Dedifferentiated amniotic fluid mesenchymal stem cell (primary cell): ENCODE results near the gene CTTNBP2.

ENCODE experiments used
- DNase-seq: peaks from one replicate; pipeline ENCODE4 v3.0.0-alpha.2; 2016; ENCODE audit errors: extremely low spot score

The CTTNBP2 gene

DNA sequence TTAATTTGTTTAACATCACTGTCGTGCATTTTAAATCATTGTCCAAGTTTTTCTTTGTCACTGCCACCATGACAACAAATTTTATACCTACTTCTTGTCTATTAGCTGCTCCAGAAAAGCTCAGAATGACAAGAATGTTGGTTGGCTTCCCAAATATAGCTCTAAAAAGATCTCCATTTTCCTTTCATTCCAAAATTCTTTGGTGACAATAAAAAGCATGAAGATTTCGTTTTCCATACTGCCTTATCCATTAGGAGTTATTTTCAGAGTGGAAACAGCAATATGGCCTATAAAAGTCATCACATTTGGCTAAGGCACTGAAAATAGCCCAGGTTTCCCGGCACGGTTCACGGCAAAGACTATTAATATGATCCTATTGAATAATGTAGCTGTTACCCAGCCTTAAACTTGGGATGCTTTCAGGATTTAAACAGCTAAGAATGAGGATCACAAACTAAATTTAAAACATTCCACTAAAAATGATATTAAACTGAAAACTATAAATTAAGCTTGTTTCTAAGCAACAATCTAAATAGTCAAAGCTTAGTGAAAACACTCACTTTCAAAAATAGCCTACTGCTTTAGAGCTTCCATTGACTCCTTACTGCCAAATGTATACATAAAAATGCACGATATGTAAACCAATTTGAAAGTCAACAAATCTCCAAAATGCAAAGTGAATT, 2.7 kb downstream of the CTTNBP2 start:
- DNase-seq, result no peak

GRCh38 chr7:117869374-117869773, 3.9 kb downstream of the CTTNBP2 start:
- no peak for DNase-seq

GRCh38 chr7:117863618-117864017, 9.6 kb downstream of the CTTNBP2 start:
- no peak for DNase-seq

- no peak for DNase-seq
These were observed 10.9 kb downstream of the CTTNBP2 start for GRCh38 chr7:117862378-117862777.

- DNase-seq, result no peak
These were observed 13.9 kb downstream of the CTTNBP2 start for GRCh38 chr7:117859246-117859812.

- DNase-seq, result no peak
These were observed 14.5 kb downstream of the CTTNBP2 start for GRCh38 chr7:117858712-117859111.

DNA sequence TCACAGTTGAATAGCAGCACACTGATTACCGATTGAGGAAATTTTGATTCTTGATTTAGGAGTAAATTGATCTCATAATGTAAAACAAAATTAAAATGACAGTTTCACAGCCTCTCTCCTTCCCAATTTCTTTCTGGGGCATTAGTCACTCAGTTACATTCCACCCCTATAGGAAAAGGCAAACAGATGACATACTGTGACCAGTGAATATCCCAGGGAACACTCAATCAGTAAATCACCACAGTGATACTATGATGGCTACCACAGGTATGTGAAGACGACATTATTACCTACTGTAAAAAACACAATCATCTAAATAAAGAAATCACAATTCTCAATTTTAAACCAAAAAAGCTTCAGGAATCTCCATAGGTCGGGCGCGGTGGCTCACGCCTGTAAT, 15.5 kb downstream of the CTTNBP2 start:
- DNase-seq, result no peak

- DNase-seq, result no peak
These were observed 17.0 kb downstream of the CTTNBP2 start for GRCh38 chr7:117856196-117856595.

DNA sequence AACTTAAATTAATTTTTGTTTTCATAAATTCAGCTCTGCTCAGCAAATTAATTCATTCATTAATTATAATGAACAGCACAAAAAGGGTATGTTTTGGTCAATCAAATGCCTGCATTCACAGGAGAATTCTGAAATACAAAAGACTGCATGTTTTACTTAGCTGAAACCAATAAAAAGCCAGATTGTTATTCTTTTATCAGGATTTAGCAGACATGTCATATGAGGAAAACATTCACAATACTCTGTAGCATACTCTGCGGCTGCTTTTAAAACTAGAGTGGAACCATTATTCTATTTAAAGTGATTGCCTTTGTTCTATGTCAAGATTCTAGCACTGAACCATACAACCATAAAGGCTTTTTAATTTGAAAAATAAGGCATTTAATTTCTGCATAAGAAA, 19.1 kb downstream of the CTTNBP2 start:
- DNase-seq, result no peak

DNA sequence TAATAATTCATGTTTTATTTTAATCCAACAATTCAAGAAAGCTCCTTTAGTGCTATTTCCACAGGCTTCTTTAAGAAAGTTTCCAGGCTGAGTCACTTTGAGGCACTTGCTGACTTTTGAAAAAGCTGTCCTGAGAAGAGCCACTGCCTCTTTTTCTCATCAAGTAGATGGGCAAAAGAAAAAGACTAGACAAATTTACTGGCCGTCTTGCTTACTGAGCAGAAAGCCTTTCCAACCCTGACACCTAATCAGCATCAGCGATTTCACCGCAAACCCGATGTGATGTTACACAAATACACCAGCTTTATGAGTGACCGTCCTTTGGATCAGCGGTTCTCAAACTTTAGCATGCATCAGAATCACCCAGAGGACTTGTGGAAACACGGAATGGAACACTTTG, 24.3 kb downstream of the CTTNBP2 start:
- no peak for DNase-seq

DNA sequence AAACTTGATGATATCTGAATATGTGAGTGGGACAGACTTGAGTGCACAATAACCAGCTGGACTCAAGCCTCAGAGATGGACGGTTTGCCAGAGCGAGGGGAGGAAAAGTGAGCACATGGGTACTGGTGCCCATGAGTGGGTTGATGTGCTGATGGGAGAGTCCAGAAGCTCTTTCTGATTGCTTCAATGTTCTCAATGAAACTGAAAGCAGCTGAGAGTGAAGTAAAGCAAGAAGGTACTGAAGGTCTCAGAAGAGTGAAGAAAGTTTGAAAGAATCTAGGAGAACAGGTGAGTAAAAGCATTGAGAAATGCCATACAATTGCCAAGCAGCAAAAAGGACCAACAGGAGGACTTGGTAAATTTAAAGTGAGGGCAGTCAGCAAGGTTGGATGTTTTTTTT, 28.6 kb downstream of the CTTNBP2 start:
- no peak for DNase-seq

DNA sequence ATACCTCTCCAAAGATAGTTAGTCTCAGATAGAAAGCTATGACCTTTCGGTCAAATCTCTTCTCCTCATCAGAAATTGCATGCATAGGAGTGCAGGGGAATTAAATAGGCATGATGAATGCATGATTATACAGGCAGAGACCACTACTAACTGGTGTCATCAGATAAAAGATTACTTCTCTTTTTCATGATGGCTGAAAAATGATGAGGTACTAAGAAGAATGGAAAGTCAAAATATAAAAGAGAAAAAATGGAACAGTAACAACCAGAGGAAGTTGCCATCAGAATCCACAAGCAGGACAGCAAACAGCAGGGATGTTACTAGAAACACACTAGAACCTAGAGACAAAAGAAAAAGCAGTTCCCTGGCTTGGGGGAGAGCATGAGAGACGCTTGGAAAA, 31.6 kb downstream of the CTTNBP2 start:
- DNase-seq, result no peak

GRCh38 chr7:117841011-117841410, 32.2 kb downstream of the CTTNBP2 start:
- no peak for DNase-seq

DNA sequence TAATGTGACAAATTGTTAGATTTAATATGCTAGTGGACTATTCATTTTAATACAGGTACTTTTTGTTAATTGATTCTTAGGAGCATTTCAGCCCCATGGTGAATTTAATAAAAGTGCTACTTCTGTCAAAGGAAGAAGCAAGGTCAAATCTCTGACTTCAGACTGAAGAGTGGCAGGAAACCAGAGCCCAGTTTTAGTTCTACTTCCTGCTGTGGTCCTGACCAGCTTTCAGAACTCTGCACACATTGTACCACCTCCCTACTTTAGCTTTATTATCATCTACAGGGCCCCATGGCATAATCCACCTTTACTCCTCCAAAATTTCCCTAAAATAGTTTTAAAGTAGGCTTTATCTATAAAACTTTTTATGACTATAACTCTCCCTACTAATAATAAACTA, 33.7 kb downstream of the CTTNBP2 start:
- DNase-seq, result no peak

DNA sequence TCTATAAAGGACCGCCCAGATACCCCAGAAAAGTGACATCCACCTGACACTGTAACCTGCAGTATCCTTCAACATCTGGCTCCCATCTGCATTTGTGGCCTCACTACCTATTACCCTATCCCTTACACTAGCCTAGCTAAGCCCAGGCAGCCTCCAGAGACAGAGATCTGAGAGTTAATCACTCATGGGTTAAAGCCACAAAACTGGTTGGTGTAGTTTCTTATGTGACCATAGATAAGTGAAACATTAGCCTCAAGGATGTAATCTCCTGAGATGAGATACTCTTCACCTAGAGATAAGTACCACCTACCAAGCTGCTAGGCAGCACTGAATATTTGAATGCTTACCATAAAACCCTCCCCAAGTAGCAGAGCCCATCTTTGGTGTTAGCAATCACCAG, 35.4 kb downstream of the CTTNBP2 start:
- DNase-seq, result no peak

- DNase-seq, result no peak
These were observed 38.1 kb downstream of the CTTNBP2 start for GRCh38 chr7:117835016-117835664.

DNA sequence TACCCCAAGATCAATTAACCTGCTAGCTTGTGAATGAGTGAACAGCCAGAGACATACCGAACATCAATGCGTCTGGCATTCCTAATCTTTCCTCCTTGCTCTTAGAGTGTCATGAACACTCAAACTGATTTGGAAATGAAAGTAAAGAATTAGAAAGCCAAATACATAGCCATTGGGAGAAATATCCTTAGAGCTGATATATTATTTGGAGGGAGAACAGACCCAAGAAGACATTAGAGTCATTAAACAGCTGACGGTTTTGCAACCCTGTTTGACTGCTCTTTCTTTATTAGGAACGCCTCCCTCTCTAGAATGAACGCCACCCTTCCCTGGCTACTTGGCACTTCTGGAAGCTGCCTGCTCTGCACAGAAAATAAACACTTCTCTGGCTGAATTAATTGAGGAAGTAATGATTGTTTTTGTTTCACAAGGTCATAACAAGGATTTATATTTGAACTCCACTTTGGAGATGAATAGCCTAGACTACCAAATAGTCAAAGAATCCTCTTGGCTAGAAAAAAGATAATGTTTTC, 42.8 kb downstream of the CTTNBP2 start:
- DNase-seq, result no peak

DNA sequence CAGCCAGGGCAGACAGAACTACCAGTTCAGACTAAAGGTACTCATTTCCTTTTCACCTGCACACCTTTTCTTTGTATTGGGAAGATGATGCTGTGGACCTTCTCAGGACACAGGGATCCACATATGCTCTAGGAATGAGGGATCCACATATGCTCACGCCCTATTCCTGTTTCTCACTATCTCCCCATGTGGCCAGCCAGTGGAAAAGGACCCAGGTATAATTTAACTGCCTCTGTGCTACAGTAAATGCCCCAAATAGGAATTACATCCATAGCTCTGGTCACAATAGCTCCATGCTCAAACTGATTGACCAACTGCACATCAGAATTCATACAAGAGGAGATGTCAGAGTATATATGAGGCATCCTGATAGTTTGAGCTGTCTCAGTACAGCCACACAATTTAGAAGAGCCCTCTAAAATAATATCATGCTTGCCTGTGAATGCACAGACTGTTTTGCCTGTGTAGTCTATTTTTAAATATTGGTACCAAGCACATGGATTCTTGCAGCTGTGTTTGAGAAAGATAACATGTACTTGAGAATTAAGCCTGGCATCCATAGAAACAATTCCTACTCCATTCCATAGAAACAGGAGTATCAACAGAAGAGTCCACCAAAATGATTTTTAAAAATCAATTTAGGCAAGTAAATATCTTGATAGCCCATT, 43.7 kb downstream of the CTTNBP2 start:
- no peak for DNase-seq

DNA sequence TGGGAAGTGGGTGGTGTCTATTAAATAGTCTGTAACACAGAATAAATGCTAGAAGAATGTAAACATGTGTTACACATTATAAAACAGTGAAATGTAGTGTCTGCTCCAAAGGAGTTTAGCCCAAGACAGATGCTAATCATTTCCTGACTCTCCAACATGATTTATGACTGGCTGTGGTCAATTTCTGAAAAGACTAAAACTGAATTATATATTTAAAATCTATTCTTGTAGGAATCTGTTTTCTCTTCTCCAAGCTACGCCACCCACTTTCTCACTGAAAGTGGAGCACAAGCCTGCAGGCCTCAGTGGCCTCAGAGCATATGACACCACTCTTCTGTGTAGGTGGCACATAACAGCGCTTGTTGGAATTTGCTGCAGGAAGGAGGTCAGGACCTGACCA, 44.4 kb downstream of the CTTNBP2 start:
- DNase-seq, result no peak

- peak; percentile 56 for DNase-seq
These were observed 45.4 kb downstream of the CTTNBP2 start for GRCh38 chr7:117827862-117828261.

- DNase-seq, result peak; percentile 31
These were observed 48.1 kb downstream of the CTTNBP2 start for GRCh38 chr7:117825132-117825531.

DNA sequence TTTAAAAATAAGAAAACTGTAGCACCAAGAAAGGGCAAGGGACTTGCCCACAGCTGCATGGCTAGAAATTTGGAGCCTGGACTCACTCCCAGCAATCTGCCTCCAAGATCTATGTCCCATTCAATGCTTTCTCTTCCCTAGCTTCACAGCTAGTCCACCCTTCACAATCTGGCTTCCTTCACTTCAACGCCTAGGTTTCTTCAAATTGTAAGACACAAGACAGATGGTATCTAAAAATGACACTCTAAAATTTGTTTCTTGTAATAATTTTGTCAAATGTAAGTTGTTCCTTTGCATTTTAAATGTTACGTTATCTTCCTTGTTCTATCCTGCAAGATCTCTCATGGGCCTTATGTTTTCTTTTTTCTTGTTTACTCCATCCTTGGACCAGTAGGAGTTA, 48.6 kb downstream of the CTTNBP2 start:
- no peak for DNase-seq

DNA sequence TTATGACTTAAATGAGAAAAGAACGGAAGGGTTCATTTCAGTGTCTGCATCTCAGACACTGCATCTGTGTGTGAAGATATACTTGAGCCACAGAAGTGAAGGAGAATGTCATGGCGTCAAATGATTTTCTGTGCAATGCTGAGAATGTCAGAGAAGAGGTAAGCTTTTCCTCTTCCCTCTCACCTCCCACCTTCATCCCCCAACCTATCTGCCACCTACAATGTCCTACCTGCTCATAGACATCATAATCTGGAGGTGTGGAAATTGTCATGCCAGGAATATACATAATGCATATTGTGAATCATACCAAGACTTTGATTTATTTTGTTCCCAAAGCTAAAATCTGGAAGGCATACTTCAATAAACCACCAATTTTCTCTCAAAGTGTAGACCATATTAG, 53.7 kb downstream of the CTTNBP2 start:
- DNase-seq, result no peak
